HG03469 (cell line): ENCODE results near the gene UBL3.

Experiments used
- ATAC-seq: cut with Tn5 transposase; IDR thresholded peaks from one replicate; pipeline ENCODE4 v1.9.1; 2021; ENCODE audit warnings: mild to moderate bottlenecking, moderate library complexity, moderate number of reproducible peaks; ENCODE audit not compliant: unreplicated experiment

UBL3 gene

DNA sequence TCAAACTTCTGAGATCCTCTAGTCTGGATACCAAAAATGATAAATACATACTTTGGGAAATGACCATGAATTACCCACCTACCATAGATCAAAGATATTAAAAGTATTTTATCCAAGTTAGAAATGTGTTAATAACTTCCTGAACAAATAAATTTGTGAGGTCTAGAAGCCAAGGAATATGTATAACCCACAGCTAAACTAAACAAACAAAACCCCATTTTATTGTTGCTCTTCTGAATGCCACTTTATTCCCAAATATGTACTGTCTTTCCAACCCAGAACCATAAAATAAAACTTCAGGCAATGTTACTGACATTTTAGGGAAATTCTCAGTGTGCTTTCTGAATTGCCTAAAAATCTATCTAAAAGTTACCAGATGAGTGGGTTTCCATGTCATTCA, 35.1 kb downstream of the UBL3 start:
- no peak for ATAC-seq

DNA sequence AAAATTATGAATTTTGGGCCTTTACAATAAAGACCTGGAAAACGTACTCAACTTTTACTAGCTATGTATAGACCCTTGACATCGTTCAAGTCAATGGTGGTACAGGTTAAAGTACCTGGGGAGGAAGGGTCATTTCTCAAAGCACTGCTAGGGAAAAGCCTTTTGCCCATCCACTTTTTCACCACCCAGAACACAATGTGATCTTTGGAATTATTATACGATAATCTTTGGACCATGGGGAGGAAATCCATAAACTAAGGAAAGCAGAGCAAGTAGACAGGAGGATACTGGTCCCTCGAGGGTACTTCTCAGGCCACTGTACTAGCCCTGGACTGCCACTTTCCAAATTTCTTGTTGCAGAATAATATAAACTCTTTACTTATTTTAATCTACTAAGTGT, 39.5 kb downstream of the UBL3 start:
- ATAC-seq: no peak

DNA sequence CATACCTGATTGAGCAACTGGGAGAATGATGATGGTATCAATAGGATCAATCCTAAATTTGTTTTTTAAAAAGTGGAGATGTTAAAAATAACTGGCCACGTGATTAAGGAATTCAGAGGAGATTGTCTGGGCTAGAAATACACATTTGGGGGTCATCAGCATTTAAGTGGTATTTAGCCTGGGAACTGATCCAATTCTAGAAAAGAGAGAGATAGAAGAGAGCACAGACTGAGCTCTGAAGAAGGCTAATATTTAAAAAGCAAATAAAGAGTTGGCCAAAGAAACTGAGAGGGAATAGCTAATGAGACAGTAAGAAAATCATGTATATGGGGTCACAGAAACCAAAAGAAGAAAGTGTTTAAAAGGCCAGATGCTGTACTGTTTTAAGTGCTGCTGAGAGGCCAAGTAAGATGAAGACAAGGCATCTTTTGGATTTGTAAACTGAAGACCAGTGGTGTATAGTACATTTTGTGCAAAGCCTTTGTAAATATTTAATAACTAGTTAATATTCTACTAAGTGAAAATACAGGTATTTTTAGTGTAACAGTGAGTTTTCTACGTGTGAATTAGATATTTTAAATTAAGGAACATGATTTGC, 40.2 kb downstream of the UBL3 start:
- no peak for ATAC-seq

DNA sequence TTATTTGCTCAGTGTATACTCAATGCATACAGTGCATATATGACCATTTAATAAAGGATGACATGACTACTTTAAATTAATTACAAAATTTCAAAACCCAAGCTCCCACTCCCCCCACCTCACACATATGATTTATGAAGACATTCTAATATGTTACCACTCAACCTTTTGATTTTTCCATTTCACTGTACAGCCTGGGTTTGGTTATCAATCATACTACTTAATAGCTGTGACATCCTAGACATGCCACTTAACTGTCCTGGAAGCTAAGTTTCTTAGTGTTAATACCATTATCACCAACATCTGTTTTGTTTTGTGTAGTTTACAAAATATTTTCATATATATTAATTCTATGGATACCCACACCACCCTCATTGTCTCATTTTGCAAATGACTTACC, 42.2 kb downstream of the UBL3 start:
- ATAC-seq: no peak

DNA sequence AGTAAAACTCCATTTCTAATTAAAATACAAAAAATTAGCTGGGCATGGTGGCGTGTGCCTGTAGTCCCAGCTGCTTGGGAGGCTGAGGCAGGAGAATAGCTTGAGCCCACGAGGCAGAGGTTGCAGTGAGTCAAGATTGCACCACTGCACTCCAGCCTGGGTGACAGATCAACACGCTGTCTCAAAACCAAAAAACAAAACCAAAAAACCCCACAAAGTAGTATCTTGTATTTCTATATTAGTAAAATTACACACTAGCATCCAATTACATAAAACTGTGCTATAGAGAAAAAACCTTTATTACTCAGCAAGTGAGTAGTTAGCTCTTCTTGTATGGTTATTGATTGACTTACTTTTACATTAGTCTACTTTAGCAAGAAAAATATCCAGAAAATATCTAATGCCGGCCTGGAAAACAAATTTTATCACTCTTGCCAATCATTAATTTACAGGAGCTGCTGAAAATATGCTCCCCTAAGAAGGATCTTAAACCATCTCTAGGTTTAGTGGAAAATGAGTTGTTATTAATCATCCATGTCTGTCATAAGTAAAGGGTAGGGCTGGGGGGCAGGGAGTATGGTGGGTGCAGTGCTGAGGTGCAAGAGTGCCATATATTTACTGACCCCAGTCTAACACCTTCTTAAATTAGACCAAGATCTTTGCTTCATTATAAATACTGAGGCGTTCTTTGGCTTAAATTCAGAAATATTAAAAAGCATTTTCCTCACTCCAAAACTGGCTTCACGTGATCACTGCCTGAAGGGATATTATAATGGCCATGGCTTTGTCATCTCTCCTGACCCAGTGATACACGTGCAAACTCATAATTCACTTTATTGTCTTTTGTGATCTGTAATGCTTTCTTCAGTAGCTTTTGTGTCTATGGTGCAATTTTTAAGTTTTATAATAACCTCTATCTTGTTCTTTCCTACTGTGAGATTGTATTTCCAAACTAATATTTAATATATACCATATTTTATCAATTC, 44.1 kb downstream of the UBL3 start:
- no peak for ATAC-seq

DNA sequence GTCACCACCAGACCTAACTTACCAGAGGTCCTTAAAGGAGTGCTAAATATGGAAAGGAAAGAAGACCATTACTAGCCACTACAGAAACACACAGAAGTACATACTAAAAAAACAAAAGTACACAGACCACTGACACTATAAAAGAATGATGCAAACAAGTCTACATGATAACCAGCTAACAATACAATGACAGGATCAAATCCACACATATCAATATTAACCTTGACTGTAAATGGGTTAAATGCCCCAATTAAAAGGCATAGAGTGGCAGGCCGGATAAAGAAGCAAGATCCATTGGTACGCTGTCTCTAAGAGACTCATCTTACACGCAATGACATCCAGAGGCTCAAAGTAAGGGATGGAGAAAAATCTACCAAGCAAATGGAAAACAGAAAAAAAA, 47.2 kb downstream of the UBL3 start:
- no peak for ATAC-seq

DNA sequence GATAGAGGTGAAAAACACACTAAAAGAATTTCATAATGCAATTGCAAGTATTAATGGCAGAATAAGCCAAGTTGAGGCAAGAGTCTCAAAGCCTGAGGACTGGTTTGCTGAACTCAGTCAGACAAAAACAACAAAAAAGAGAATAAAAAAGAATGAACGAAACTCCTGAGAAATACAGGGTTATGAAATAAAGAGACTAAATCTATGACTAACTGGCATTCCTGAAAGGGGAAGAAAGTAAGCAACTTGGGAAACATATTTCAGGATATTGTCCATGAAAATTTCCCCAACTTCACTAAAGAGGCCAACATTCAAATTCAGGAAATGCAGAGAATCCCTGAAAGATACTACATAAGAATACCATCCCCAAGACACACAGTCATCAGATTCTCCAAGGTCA, 47.8 kb downstream of the UBL3 start:
- ATAC-seq: no peak

DNA sequence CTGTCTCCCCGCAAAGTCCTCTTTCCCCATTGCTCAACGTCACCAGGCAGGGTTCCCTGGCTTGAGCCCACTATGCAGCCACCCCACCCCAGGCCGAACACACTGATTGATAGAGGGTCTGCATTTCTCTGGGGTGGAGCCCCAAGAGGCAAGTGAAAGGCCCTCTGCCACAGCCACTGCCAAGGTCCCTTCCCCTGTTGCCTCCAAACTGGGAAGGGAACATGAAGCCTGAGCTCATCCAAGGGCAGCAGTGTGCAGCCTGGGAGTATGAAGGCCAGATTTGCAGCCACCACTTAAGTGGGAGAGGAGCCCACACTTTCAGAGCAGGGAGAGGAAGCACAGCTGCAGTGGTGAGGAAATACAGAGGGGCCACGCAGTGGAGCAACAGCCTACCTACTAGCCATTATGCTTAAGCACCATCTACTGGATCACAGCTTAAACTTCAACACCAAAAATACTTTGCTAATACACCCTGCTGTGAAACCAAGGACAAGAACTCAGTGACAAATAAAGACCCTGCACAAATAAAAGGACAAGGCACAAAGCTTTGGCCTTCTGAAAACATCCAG, 48.6 kb downstream of the UBL3 start:
- no peak for ATAC-seq

DNA sequence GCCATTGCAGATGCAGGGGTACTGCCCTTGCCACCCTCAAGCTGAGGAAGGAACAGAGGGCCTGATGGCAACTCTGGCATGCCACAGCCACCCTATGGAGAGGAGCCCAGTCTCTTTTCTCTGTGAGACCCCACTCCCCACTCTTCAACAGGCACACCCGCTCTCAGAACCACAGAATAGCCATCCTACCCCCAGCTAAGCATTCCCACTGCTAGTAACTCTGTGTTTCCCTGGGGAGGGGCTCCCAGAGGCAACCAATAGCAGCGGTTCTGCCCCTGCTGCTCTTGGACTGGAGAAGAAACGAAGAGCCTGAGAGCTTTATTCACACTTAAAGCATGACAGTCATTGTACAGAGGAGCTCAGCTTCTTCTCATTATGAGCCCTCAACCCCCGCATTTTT, 49.3 kb downstream of the UBL3 start:
- ATAC-seq: no peak

DNA sequence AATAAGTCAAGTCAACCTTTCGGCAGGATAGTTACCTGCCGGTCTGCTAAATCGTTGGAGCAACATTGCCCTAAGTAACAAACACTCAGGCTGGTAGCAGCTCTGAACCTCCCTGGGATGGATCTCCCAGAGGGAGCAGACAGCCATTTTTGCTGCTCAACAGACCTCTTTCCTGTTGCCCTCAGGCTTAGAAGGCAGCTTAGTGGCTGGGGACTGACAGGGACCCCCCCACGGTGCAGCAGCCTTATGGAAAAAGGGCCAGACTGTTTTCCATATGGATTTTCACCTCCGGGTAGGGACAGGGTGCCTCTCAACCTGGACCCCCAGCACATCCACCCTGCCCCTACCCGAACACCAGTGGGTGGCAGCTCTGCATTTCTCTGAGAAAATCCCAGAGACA, 49.7 kb downstream of the UBL3 start:
- no peak for ATAC-seq

DNA sequence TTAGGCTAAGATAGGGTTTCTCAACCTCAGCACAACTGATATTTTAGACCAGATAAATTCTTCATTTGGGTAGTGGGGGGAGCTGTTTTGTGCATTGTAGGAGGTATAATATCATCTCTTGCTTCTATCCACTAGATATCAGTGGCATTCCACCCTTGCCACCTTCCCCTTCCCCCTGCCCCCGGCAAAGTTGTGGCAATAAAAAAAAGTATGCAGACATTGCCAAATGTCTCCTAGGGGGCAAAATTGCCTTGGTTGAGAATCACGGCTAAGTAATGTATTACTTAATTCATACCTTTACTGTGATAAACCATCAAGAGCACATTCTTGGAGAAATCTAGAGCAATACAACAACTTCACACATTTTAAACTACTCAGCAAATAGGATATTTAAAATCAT, 51.4 kb downstream of the UBL3 start:
- ATAC-seq: no peak

DNA sequence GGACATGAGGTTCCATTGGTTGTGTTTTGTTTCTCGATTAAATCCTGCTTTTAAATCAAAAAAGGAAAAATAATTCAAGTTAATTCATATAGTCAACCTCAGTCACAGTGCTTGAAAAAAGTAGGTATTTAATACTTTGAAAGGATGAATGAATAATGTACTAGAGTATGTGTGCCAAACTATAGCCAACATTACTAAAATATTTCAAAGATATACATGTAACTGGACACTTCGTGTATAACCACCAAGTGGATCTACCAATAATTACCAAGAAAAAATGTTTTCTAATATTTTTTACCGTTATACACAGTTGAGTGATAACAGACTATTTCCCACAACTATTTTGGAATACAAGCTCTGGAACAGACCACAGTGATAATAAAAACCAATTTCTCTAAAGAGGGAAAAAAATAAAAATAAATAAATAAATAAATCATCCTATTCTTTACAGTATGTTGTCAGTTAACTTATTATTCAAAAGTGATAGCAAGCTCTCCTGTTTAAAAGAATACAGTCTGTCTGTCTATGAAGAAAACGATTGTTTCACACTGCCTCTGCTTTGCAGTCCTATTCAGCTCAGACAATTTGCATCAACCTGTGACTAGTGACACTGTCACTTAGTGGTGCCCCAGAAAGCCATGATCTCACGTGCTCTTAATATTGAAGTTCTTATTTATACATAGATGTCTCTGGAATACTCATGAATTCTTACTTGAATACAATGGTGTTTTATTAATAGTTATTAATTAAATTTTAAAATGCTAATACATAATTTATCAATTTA, 58.2 kb downstream of the UBL3 start:
- no peak for ATAC-seq

DNA sequence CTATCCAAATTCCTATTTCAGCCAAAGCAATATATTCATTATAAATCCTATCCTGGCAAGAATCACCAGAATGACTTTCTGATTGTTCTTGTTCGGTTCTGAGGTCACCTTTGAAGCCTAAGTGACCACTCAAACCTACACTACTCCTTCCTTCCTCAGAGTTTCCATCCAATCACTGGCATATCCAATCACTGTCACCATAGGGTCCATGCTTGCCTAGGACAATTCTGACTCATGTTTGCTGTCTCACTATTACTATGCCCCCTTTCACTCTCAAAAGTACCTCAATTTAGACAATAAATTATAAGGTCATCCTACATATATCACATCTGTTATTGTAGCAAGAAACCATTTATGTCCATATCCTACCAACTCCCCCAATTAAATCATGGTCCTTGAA, 58.9 kb downstream of the UBL3 start:
- ATAC-seq: no peak

DNA sequence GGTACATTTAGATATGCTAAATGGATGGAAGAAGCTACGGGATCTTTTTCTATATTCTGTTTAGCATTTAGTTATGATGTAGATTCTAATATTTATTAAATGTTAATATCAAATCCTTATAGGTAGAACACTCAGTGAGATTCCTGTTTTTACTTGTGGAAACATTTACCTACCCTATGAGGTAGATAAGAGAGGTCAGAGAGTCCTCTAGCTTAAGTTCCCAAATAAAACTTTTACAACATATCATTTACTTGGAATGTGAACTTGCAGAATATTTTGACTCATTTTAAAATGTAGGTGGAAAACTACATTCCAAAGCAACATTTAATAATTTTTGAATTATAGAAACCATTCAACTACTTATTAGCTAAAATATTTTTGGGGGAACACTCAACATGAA, 63.7 kb downstream of the UBL3 start:
- no peak for ATAC-seq

DNA sequence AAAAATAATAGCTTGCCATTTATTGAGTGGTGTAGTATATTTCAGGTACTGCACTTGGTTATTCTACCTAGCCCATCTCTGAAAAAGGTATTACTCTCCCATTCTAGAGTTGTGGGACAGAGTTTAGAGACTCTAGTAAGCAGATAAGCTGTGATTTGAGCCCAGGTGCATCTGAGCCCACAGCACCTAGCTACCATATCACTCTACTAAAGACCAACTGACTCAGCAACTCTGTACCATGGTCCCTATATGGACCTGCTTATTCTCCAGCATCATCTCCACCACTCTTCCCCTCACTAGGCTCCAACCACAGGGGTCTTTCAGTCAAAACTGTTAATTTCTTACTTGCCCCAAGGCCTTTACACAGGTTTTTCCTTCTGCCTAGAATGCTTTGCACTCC, 64.4 kb downstream of the UBL3 start:
- ATAC-seq: no peak

DNA sequence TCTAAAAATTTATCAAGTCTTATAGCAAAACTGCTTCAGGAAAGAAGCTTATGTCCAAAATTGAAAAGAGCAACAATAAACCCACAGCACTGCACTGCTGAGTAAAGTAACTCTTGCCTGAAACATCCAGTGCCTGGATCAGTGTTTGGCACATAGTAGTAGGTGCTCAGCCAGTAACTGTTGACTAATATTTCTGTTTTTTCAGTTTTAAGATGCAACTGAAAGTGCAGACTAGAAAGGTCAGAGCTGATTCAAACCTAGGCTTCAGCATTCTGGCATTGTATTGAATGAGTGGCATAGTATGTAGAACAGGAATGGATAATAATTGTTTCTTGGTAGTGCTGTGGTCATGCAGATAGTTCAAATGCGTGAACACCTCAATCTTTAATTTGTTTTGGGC, 67.6 kb downstream of the UBL3 start:
- ATAC-seq: no peak

DNA sequence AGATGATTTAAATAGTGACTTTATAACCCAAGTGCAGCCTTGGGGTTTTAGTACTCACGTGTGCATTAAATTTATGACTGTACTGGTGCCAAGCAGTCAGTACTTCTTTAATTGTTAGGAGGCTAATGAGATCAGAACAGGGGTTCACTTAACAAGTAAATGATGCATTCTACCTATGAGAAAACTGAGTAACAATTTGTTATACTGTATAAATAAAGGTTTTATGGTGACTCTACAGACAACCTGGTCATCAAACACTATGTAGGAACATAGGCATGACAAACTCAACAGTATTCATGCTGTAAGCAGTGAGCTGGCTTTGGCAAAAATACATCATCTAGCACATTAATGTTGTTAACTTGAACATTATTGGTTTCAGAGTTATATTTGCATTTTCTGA, 75.6 kb downstream of the UBL3 start:
- ATAC-seq: no peak

DNA sequence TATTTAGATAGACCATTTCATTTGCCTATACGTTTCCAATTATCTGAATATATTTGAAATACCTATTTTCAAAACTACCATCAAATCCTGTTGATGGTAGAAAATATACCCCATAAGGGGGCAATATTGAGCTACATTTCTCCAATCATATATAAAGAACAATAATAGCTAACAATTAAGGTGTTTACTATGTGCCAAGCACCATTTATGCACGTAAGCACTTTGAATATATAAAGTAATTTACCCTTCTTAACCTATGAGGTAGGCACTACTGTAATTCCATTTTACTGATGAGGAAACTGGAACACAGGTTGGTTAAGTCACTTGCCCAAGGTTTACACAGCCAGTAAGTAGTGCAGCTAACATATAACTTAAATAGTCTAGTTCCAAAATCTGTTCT, 79.2 kb downstream of the UBL3 start:
- no peak for ATAC-seq

DNA sequence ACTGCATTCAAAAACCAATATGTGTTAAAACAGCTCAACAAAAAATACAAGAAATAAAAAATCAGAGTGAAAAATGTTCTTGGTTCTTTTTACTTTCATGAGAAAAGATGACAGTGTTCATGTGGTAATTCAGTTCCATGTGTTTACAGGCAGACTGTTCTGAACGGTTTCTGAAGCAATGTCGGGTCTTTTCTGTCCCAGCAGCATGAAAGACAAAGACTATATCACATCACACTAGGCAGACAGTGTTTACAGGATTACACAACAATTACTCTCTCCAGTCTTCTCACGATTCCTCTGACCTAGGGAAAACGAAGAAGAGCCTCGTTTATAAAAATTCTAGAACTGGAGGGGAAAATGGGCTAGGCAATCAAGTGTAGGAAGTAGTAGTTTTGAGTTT, 83.4 kb downstream of the UBL3 start:
- ATAC-seq: no peak

DNA sequence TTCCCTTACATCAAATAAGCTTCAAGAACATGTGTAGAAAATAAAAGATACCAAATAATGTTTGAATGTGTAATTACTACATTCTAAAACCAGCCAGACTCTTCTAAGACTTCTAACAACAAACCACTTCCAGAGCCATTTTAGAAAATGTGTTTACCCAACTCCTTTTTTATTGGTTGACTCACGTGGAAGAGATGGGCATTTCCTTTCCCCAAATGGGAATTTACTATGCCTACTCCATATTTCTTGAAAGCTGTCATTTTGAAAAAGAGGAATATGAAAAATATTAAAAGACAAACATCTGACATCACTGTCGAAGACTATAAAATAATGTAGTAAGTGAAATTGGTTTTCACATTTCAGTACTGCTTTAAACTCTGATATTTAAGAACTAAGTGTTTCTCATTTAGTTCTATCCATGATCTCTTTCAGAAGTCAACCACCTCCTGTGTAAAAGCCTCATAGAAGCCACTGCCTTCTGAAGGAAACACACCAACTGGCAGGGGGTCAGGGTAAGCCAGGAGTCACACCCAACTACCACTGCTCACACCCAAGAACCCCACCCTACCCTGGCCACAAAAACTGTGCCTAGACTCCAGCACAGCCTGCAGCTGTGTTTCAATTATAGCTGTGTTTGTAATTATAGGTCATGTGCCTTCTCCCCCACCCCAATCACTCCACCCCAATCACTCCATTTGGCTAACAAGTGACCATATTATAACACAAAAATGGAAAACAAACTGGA, 86.8 kb downstream of the UBL3 start:
- no peak for ATAC-seq

DNA sequence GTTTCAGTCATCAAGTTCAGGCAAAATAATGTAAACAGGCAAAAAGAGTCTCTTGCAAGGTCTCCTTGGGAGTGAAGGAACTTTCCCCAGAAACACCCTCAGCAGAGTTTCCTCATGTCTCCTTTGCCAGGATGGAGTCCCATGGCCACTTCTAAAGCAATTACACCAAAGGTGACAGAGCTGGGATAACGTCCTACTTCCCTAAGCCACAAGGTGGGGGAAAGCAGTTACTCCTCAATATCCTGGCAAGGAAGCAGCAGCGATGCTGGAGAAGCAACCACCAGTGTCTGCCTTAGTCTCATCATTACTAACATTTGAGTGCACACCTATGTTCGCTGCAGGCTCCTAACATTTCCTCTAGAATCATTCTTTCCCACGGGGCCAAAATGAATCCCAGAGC, 88.6 kb downstream of the UBL3 start:
- no peak for ATAC-seq
